IPS-18c (cell line): ENCODE data around the gene RAB9A.
A peak's percentile ranks its signal among the peaks of the same experiment; 100 is the strongest.
"Not testable (repeated sequence)": the region's sequence is repeated elsewhere in the genome, so short reads cannot be mapped to it uniquely, and the experiment has no call there.

Source experiments
- H3K4me3 ChIP-seq: 2 replicates; pipeline ENCODE4 v1.7.0; 2013; ENCODE audit warnings: low read depth, mild to moderate bottlenecking, low read length, moderate library complexity; ENCODE audit not compliant: insufficient read depth
- H3K9me3 ChIP-seq: one replicate; pipeline ENCODE4 v1.6.1; 2013; ENCODE audit warnings: mild to moderate bottlenecking, low read length, moderate library complexity; ENCODE audit not compliant: control insufficient read depth, insufficient read depth

Gene RAB9A

DNA sequence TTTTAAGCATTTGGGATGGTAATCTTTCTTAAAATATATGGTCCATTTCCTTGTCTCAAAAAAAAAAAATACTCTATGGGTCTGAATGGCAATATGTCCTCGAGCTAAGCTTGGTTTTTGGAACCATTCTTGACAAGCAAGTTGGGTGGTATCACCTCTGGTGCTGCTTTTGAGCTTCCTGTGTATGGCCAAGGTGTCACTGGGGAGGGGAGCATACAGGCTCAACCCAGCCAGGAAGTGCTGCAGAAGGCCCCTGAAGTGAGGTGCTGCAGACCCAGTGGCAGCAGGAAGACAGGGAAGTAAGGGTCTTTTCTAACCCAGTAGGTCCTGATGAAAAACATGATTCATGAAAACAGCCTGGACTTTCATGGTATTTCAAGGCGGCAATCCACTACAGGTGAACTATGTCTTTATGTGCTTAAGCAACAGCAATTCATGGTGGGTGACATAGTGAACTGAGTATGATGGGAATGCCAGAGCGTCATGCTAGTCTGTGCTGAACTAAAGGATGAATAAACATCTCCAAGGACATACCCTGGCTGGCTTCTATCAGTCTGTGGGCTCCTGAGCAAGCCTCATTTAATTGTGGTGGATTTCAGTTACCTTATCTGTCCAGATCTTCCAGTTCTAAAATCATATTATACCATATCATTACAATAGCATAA is 30.4 kb downstream of the RAB9A start:
- Histone ChIP-seq H3K4me3 (no peak overlapping the region), H3K9me3 (peaks cover 3% of the 10 kb centered on the region)

DNA sequence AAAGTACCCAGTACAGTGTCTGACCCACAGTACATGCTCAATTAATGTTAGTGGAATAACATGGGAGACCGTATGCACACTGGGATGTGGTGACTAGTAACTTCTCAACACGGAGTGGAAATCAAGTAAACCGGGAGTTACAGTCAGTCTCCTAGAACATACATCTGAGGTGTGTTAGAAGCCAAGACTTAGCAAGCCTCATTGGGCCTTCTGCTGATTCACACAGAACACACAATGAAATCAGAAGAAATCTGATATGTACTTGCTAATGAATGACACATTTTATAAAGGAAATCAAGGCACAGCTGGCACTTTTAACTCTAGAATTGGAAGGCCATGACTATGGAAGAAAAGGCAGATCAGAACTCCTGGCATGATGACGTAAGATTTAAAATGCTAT is 32.4 kb downstream of the RAB9A start:
- H3K4me3 ChIP-seq: no peak overlapping the region
- peaks cover 3% of the 10 kb centered on the region for H3K9me3 ChIP-seq

DNA sequence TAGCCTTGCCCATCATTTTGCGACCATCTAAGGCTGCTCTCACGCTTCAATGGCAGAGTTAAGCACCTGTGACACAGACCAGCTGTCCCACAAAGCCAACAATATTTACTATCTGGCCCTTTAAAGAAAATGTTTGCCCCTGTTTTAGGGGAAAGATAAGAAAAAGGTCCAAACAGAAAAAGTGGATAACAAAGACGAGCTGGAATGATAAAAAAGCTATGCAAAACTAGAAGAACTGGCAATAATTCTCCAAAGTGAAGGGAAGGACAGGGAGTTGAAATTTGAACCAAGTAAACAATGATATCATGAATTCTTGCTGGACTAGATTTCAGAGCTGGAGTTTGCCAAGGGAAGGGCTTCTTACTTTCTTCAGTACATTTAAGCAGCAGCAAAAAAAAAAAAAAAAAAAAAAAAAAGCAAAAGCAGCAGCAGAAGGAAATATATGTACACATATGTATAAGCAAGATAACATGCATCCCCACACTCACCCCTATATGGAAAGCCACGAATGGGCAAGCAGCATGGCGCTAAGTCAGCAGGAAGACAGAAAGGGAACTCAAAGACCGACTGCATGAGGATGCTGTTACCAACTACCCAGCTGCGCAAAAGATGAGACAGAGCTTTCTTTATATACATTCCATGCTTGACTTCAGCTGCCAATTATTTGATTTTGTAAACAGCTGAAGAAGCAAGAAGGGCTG is 33.0 kb downstream of the RAB9A start:
- no peak overlapping the region for H3K4me3 ChIP-seq
- peaks cover 3% of the 10 kb centered on the region for H3K9me3 ChIP-seq

DNA sequence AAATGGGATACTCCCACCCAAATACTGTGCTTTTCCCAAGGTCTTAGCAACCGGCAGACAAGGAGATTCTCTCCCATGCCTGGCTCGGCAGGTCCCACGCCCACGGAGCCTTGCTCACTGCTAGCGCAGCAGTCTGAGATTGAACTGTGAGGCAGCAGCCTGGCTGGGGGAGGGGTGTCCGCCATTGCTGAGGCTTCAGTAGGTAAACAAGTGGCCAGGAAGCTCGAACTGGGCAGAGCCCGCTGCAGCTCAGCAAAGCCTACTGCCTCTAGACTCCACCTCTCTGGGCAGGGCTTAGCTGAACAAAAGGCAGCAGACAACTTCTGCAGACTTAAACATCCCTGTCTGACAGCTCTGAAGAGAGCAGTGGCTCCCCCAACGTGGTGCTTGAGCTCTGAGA is 36.0 kb downstream of the RAB9A start:
- H3K4me3 ChIP-seq, H3K9me3 ChIP-seq: not testable (repeated sequence)

DNA sequence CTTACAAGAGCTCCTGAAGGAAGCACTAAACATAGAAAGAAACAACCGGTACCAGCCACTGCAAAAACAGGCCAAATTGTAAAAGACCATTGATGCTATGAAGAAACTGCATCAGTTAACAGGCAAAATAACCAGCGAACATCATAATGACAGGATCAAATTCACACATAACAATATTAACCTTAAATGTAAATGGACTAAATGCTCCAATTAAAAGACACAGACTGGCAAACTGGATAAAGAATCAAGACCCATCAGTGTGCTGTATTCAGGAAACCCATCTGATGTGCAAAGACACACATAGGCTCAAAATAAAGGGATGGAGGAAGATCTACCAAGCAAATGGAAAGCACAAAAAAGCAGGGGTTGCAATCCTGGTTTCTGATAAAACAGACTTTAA is 37.7 kb downstream of the RAB9A start:
- not testable (repeated sequence) for H3K9me3 ChIP-seq, H3K4me3 ChIP-seq

DNA sequence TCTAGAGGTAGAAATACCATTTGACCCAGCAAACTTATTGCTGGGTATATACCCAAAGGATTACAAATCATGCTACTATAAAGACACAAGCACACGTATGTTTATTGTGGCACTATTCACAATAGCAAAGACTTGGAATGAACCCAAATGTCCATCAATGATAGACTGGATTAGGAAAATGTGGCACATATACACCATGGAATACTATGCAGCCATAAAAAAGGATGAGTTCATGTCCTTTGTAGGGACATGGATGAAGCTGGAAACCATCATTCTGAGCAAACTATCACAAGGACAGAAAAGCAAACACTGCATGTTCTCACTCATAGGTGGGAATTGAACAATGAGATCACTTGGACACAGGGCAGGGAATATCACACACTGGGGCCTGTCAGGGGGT is 41.6 kb downstream of the RAB9A start:
- not testable (repeated sequence) for H3K4me3 ChIP-seq, H3K9me3 ChIP-seq

DNA sequence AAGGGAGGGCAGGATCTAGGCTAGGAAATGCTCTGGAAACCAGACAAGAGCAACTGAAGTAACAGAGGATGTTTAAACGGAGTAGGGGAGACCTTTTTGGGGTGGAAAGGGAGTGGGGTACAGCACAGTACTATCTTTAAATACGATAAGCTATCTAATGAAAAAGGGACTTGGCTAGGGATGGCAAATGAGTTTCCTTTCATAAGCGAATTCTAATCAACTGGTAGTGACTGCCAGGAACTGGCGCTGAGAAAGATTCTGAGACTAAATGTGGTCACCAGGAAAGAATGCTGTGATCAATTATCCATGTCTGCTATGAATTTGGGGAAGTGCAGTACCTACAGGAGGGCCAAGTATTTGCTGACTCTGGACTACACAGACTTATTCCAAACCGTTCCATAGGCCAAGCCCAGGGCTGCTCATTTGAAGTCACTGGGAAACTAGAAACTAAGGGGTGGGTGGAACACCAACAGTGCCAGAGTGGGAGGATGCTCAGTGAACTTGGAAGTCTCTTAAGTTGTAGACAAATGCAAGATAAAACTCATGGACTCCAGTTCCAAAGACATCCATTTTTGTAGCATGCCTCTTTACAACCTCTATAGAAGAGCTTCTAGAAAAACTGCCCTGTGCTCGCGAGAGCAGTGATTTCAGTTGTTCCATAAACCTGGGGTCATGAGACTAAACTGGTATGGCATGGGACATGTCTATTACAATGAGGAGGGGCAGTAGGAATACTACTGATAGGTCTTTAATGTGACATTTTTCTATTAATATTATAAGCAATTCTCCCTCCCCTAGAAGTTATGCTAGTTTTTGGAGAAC is 43.5 kb downstream of the RAB9A start:
- Histone ChIP-seq H3K4me3 (no peak overlapping the region), H3K9me3 (peaks cover 2% of the 10 kb centered on the region)

DNA sequence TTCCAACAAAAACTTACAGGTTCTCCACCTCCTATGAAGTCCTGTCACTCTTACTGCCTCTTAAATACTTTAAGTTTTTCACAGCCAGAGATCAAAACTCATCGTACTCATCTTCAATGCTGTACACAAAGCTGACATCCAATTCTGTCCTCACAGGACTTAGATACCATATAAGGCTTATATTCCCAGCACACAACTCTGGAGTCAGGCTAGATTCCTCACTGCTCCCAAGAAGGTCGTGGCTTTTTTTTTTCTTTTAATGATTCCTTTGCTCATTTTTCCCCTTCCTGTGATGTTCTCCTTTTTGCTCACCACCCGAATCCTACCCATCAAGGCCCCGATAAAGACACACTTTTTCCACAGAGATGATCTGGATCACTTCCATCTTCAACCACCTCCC is 44.6 kb downstream of the RAB9A start:
- Histone ChIP-seq H3K9me3 (peaks cover 2% of the 10 kb centered on the region), H3K4me3 (peak overlapping the region; percentile 48)

DNA sequence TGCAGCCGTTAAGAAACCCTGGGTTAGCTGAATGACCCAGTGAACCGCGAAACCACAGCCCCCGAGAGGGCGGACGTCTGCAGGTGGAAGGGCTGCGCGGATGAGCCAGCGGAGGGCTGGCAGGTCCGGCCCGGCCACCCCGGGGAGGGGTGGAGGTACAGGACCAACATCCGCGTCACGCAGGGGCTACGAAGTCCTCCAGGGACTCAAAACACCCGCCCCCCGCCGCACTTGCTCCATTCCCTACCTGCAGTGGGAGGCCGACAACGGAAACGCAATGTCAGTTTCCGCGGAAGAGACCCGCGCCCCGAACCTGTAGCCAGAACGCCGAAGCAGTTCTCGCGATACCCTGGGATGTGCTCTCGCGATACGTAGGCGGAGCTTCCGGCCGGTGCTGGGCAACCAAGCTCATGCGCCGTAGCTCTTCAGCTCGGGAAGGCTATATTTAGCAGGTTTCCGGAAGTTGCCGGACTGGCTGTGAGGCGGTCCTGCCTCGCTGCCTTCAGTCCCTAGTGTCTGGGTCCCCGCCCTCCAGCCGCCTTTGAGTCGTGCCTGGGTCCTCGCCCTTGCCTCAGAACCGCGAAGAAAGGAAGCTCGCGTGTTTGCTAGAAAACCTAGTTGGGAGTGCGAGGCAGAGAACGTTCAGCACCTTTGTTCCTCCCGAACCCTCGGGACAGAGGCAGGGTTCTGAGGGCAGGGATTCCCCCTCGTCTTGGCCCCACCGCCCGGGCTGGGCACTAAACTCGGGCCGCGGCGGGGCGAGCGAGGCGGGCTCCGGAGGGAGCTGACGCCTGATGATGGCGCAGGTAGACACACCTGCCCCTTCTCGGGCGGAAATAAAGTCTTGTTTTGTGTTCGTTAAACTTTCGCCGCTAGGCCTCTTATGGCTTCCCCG is 45.6 kb downstream of the RAB9A start, which contains the start of the genes OFD1 and TRAPPC2:
TSS of gene OFD1 (plus strand) at position 471 of the 895 bp plus-strand sequence. CDS start at position 795, 324 bp downstream.
TSS of gene TRAPPC2 (minus strand) at position 343 of the 895 bp plus-strand sequence. CDS start 14,657 bp downstream, outside the sequence.
- Histone ChIP-seq H3K4me3 (peak within 1 kb of the TSS; percentile 77), H3K9me3 (peaks cover 2% of the 10 kb centered on the region)

DNA sequence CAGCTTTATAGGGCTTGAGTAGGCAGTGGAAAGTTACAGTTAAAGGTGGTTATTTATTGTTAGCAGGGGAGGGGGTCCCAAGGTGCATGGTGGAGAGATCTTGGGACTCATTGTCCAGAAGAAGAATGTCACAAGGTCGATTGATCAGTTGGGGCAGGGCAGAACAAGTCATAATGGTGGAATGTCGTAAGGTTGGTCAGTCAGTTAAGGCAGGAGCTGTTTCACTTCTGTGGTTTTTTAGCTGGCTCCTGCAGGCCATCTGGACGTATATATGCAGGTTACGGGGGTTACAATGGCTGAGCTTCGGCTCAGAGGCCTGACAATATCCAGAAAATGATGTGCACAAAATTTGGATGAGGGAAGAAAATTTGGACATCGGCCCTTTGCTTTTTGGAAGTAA is 52.8 kb downstream of the RAB9A start:
- H3K4me3 ChIP-seq: no peak overlapping the region
- H3K9me3 ChIP-seq: no peaks in the 10 kb centered on the region

DNA sequence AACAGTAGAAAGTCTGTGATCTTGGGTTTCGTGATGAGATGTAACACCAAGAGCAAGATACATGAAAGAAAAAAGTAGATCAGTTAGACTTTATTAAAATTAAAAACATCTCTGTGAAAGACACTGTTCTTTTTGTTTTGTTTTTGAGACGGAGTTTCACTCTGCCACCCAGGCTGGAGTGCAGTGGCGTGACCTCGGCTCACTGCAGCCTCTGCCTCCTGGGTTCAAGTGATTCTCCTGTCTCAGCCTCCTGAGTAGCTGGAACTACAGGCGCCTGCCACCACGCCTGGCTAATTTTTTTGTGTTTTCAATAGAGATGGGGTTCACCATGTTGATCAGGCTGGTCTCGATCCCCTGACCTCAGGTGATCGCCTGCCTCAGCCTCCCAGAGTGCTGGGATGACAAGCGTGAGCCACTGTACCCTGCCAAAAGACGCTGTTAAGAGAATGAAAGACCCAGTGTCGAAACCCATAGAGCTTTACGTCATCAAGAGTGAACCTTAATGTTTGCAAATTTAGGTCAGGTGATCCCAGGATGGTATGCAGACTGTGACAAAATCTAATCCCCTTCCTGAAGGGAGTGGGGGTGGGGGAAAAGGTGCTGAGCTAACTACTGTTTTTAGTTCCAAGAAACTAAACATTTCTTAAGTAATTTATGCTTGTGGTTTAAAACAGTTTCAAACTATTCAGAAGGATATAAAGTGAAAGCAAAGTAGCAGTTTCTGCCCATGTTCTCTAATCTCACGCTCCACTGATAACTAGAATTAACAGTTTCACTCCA is 53.7 kb downstream of the RAB9A start:
- Histone ChIP-seq H3K4me3 (no peak overlapping the region), H3K9me3 (no peaks in the 10 kb centered on the region)

DNA sequence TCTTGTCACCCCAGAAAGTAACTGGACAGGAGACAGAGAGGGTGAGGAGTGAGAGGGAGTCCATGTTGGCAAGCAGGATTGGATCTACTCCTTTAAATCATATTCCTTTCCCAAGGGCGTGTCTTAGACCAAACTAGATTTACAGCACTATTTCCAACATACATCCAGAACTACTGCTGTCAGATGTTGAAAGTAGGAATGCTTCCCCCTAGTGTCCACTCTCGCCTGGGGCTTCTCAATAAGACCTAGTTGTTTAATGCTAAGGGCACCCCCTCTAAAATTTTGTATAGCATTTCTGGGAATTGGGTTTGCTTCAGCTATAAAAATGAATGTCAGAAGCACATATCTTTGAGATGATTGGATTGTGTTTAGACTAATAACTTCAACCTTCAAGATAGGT is 58.9 kb downstream of the RAB9A start:
- Histone ChIP-seq H3K4me3 (no peak overlapping the region), H3K9me3 (no peaks in the 10 kb centered on the region)

DNA sequence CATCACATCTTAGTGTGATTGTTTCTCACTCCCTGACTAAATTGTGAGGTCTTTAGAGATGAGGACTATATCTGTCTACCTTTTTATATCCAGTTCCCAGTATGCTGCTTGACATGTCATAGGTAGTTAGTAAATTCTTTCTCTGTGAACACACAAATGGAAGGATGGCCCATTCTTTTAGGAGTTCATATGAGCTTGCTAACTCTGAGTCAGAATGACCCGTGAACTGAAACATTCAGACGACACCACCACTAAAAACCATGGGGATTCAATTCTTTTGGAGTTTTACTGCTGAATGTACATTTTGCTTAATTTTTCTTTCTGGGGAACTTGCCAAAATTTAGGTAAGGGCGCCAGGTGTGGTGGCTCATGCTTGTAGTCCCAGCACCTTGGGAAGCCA is 59.6 kb downstream of the RAB9A start:
- H3K9me3 ChIP-seq: no peaks in the 10 kb centered on the region

DNA sequence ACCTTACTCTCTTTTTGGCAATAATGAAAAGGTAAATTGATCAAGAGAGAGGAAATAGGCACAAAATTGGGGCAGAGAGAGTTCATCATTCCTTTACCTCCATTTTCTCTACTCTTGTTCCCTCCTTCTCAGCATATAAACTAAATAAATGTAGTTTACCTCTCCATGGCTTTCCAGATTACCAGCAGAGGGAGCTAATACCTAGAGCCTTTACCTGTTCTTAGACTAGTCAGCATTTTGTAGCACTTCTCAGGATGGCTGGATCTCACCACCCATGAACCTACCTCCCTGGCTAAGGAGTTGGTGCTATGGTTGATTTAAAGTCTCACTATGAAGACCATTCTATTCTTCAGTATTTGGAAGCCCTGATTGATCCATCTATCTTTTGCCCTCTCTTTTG is 61.3 kb downstream of the RAB9A start:
- Histone ChIP-seq H3K4me3 (no peak overlapping the region), H3K9me3 (no peaks in the 10 kb centered on the region)

More for the DNA sequence above, 59.6 kb downstream of the RAB9A start:
- H3K4me3 ChIP-seq: no peak overlapping the region

DNA sequence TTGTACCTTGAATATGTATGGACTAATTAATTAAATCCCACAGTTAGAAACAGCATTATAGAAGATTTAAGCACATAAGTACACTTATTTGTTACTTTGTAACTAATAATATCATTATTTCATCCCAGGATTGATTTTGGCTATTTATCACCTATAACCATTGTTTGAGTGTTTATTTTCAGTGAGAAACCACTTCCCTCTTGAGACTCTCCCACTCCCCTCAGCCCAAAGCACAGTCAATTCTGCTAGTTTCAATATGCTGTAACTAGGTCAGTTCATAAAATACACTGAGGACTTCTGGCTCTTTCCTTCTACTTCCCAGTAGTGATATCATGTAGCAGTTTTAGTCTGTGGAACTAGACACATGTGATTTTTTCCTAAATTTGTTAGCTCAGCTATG is 61.9 kb downstream of the RAB9A start:
- no peak overlapping the region for H3K4me3 ChIP-seq

DNA sequence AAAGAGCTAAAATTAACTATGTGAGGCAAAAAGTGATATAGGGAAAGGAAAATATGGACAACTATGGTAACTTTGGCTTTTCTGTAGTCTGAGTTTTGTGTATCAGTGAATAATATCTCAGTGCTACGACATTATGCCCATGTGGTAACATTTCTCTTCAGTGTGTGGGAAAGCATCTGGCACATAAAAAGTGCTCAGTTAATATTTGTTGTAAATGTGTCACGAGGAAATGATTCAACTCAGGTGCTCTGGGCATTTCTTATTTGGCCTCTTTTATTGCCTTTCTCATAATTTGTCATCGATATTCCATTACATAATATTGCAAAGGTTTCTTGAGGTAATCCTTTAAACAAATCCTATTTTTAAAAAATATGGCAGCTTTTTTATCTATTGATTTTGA is 63.2 kb downstream of the RAB9A start:
- Histone ChIP-seq H3K4me3 (no peak overlapping the region), H3K9me3 (no peaks in the 10 kb centered on the region)

More for the DNA sequence above, 61.9 kb downstream of the RAB9A start:
- H3K9me3 ChIP-seq: no peaks in the 10 kb centered on the region
